T-cell (primary cell): Measurements from ENCODE around the gene ETV6. TPM values are rescaled to one million over a fixed set of nuclear protein-coding genes. Genes with fewer than 3 reads are reported as not detected.

Experiments
- ATAC-seq, 4 experiments: fragments of 200-7000 bp in 3 of 4; fragments of 150-1000 bp in 1 of 4; cut with Tn5 transposase; replicated peaks in 1 of 4; 1 replicate in 3 of 4; 2 replicates in 1 of 4; pipeline ENCODE4 v1.10.0; 2021; ENCODE audit warnings: moderate library complexity in 3 of 4, mild to moderate bottlenecking in 2 of 4, moderate number of reproducible peaks in 1 of 4
- CTCF ChIA-PET, 2 donors: fragments of 300-600 bp; sonication (Branson Sonifier 250); formaldehyde crosslinking; loops; one replicate each; lab custom pipeline; 2022; ENCODE audit warnings: antibody characterized with exemption in 2 of 2; lab: Charles Lee
- POLR2A ChIA-PET, 2 donors: fragments of 300-600 bp; sonication (Branson Sonifier 250); formaldehyde crosslinking; loops; one replicate each; lab custom pipeline; 2022; ENCODE audit warnings: antibody characterized with exemption in 2 of 2; lab: Charles Lee
- DNase-seq, 35 experiments: peaks; one replicate each; pipeline versions ENCODE4 v3.0.0 to v3.0.0-alpha.2; 2013 to 2023
- H3K27ac ChIP-seq: one replicate; pipeline ENCODE4 v1.5.1; 2013; ENCODE audit warnings: low read length
- H3K27me3 ChIP-seq, 2 experiments: replicated peaks in 1 of 2; 1 replicate in 1 of 2; 2 replicates in 1 of 2; pipeline versions ENCODE4 v1.6.1 to v1.7.0; 2013; ENCODE audit warnings: low read length in 1 of 2, mixed read lengths in 1 of 2; ENCODE audit not compliant: control insufficient read depth in 2 of 2, insufficient read depth in 2 of 2; ENCODE audit errors: extremely low read depth in 1 of 2
- H3K36me3 ChIP-seq, 2 donors: 1 replicate in 1 of 2; 2 replicates in 1 of 2; pipeline versions ENCODE4 v1.6.1 to v1.7.0; 2013; ENCODE audit warnings: low read length in 1 of 2; ENCODE audit not compliant: control insufficient read depth in 2 of 2, insufficient read depth in 1 of 2; ENCODE audit errors: extremely low read depth in 1 of 2
- H3K4me1 ChIP-seq, 2 experiments: 1 replicate in 1 of 2; 2 replicates in 1 of 2; pipeline versions ENCODE4 v1.6.1 to v1.7.0; 2013; ENCODE audit warnings: low read length in 2 of 2, mixed read lengths in 1 of 2; ENCODE audit not compliant: insufficient read depth in 2 of 2, control insufficient read depth in 1 of 2; ENCODE audit errors: extremely low read depth in 1 of 2
- H3K4me3 ChIP-seq, 2 donors: 1 replicate in 1 of 2; 2 replicates in 1 of 2; pipeline versions ENCODE4 v1.5.1 to v1.7.0; 2013; ENCODE audit warnings: mild to moderate bottlenecking in 2 of 2, low read length in 1 of 2, moderate library complexity in 1 of 2; ENCODE audit not compliant: control insufficient read depth in 1 of 2; ENCODE audit errors: extremely low read depth in 1 of 2
- H3K9me3 ChIP-seq: 2 replicates; pipeline ENCODE4 v1.7.0; 2013
- H3K27ac Mint-ChIP-seq, 2 donors: one replicate each; pipeline ENCODE4 v1.8.0; 2020 to 2021; ENCODE audit warnings: mild to moderate bottlenecking in 2 of 2, mixed read lengths in 2 of 2
- H3K27me3 Mint-ChIP-seq, 2 donors: one replicate each; pipeline ENCODE4 v1.8.0; 2021 to 2022; ENCODE audit warnings: mixed read lengths in 2 of 2
- H3K36me3 Mint-ChIP-seq: one replicate; pipeline ENCODE4 v1.8.0; 2021; ENCODE audit warnings: mixed read lengths
- H3K4me1 Mint-ChIP-seq, 3 donors: one replicate each; pipeline ENCODE4 v1.8.0; 2020 to 2022; ENCODE audit warnings: mixed read lengths in 3 of 3, mild to moderate bottlenecking in 1 of 3
- H3K4me3 Mint-ChIP-seq, 3 donors: one replicate each; pipeline ENCODE4 v1.8.0; 2020 to 2022; ENCODE audit warnings: mild to moderate bottlenecking in 3 of 3, mixed read lengths in 3 of 3, moderate library complexity in 3 of 3
- H3K9me3 Mint-ChIP-seq, 3 donors: one replicate each; pipeline ENCODE4 v1.8.0; 2020 to 2022; ENCODE audit warnings: mixed read lengths in 3 of 3
- WGBS: methylation state at CpG from one replicate; pipeline ENCODE4 v1.1.5; 2013; ENCODE audit warnings: missing lambda C conversion rate; ENCODE audit not compliant: insufficient coverage; 5-methylcytosine and 5-hydroxymethylcytosine counted together
- total RNA-seq, 35 experiments: library from RNA in 6 of 35; stranded (reverse) in 6 of 35; fragments of 120-200 nt in 1 of 35; gene quantifications; one replicate each; pipeline versions ENCODE4 v1.2.1 to v1.2.4 and lab custom pipeline; 2013 to 2026

The ETV6 gene
- total RNA-seq, 5 donors from 2014 or later (not counting 1 experiment from before 2014, with no cell fraction given): 24.8 to 36.3 (median 31.3) TPM

GRCh38 chr12:11837216-11837934, 187.9 kb downstream of the ETV6 start:
- 93% methylated on average over 3 of the region's 3 CpGs for WGBS
- H3K27me3 ChIP-seq: no peaks in the 10 kb centered on the region
- H3K4me1 Mint-ChIP-seq: peaks cover 22 to 44% (median 24%) of the 10 kb centered on the region in 3 donors
- peaks cover 7 to 29% of the 10 kb centered on the region in 2 donors for H3K36me3 ChIP-seq
- ATAC-seq (no peak), DNase-seq (no peak)
- CTCF ChIA-PET: interaction anchor here in 1 of 2 donors (0.5 to 1.3 kb wide), 3 partner anchors 196 to 1686 kb away, joined by 3 read pairs; no protein-coding TSS in a partner anchor
- no peaks in the 10 kb centered on the region for H3K9me3 ChIP-seq
- peaks cover 39% of the 10 kb centered on the region for H3K36me3 Mint-ChIP-seq
- no peak overlapping the region for H3K4me3 Mint-ChIP-seq
- H3K4me3 ChIP-seq: no peak overlapping the region
- no peak overlapping the region for H3K27ac Mint-ChIP-seq
- H3K9me3 Mint-ChIP-seq: no peaks in the 10 kb centered on the region
- H3K4me1 ChIP-seq: peaks cover 0 to 5% of the 10 kb centered on the region in 2 experiments
- H3K27me3 Mint-ChIP-seq: no peaks in the 10 kb centered on the region
- POLR2A ChIA-PET: no interaction called here
- H3K27ac ChIP-seq: no peak overlapping the region

GRCh38 chr12:11838403-11838802, 188.9 kb downstream of the ETV6 start:
- Histone ChIP-seq H3K36me3 (peaks cover 7 to 38% of the 10 kb centered on the region in 2 donors), H3K27ac (no peak overlapping the region), H3K27me3 (no peaks in the 10 kb centered on the region), H3K4me3 (no peak overlapping the region), H3K9me3 (no peaks in the 10 kb centered on the region), H3K4me1 (peaks cover 0 to 5% of the 10 kb centered on the region in 2 experiments)
- no peak for ATAC-seq
- Mint-ChIP-seq H3K27me3 (no peaks in the 10 kb centered on the region), H3K9me3 (no peaks in the 10 kb centered on the region), H3K4me3 (no peak overlapping the region), H3K27ac (no peak overlapping the region), H3K36me3 (peaks cover 47% of the 10 kb centered on the region), H3K4me1 (peaks cover 21 to 40% (median 24%) of the 10 kb centered on the region in 3 donors)
- DNase-seq: no peak
- ChIA-PET CTCF (interaction anchor here in 1 of 2 donors (1.3 kb wide), 1 partner anchor 195 kb away, joined by 3 read pairs; no protein-coding TSS in a partner anchor), POLR2A (no interaction called here)
- 100% methylated on average over 2 of the region's 2 CpGs for WGBS

- Mint-ChIP-seq H3K4me1 (peaks cover 17 to 32% (median 24%) of the 10 kb centered on the region in 3 donors), H3K27me3 (no peaks in the 10 kb centered on the region), H3K36me3 (peaks cover 49% of the 10 kb centered on the region), H3K9me3 (no peaks in the 10 kb centered on the region), H3K4me3 (no peak overlapping the region), H3K27ac (peak overlapping the region in 1 of 2 donors; percentile 28)
- DNase-seq (no peak), ATAC-seq (no peak)
- no peak overlapping the region for H3K27ac ChIP-seq
- H3K9me3 ChIP-seq: no peaks in the 10 kb centered on the region
- no peak overlapping the region for H3K4me3 ChIP-seq
- ChIA-PET CTCF (interaction anchor here in 1 of 2 donors (1.3 kb wide), 1 partner anchor 194 kb away, joined by 3 read pairs; no protein-coding TSS in a partner anchor), POLR2A (no interaction called here)
- H3K4me1 ChIP-seq: peaks cover 0 to 5% of the 10 kb centered on the region in 2 experiments
- WGBS: 93% methylated on average over 7 of the region's 8 CpGs
- H3K27me3 ChIP-seq: no peaks in the 10 kb centered on the region
- peaks cover 7 to 39% of the 10 kb centered on the region in 2 donors for H3K36me3 ChIP-seq
These were observed 189.7 kb downstream of the ETV6 start for GRCh38 chr12:11839091-11839641.

GRCh38 chr12:11840366-11840765, 190.9 kb downstream of the ETV6 start:
- Histone ChIP-seq H3K27me3 (no peaks in the 10 kb centered on the region), H3K27ac (no peak overlapping the region), H3K4me1 (peaks cover 0 to 5% of the 10 kb centered on the region in 2 experiments), H3K4me3 (no peak overlapping the region), H3K9me3 (no peaks in the 10 kb centered on the region), H3K36me3 (peaks cover 7 to 39% of the 10 kb centered on the region in 2 donors)
- POLR2A ChIA-PET: no interaction called here
- no peak overlapping the region for H3K27ac Mint-ChIP-seq
- H3K4me1 Mint-ChIP-seq: peaks cover 10 to 20% (median 15%) of the 10 kb centered on the region in 3 donors
- ATAC-seq: no peak
- CTCF ChIA-PET: no interaction called here
- no peaks in the 10 kb centered on the region for H3K9me3 Mint-ChIP-seq
- no peak for DNase-seq
- peaks cover 55% of the 10 kb centered on the region for H3K36me3 Mint-ChIP-seq
- 100% methylated on average over 1 of the region's 8 CpGs for WGBS
- no peak overlapping the region for H3K4me3 Mint-ChIP-seq
- no peaks in the 10 kb centered on the region for H3K27me3 Mint-ChIP-seq

- peaks cover 4 to 23% of the 10 kb centered on the region in 2 donors for H3K36me3 ChIP-seq
- no peaks in the 10 kb centered on the region for H3K27me3 ChIP-seq
- DNase-seq (no peak), ATAC-seq (no peak)
- Mint-ChIP-seq H3K4me3 (no peak overlapping the region), H3K9me3 (no peaks in the 10 kb centered on the region), H3K27ac (no peak overlapping the region), H3K36me3 (peaks cover 59% of the 10 kb centered on the region), H3K27me3 (no peaks in the 10 kb centered on the region), H3K4me1 (peaks cover 0 to 8% (median 2%) of the 10 kb centered on the region in 3 donors)
- H3K4me3 ChIP-seq: no peak overlapping the region
- no peaks in the 10 kb centered on the region for H3K4me1 ChIP-seq
- ChIA-PET POLR2A (interaction anchor here in 1 of 2 donors (0.6 kb wide), 2 partner anchors 10 to 38 kb away, joined by 3 read pairs; no protein-coding TSS in a partner anchor), CTCF (no interaction called here)
- H3K27ac ChIP-seq: no peak overlapping the region
- no CpG with 5 or more reads among the region's 4 CpGs for WGBS
- no peaks in the 10 kb centered on the region for H3K9me3 ChIP-seq
These were observed 197.0 kb downstream of the ETV6 start for GRCh38 chr12:11846488-11846887.

- CTCF ChIA-PET: interaction anchor here in 1 of 2 donors (0.6 kb wide), 1 partner anchor 889 kb away, joined by 4 read pairs; no protein-coding TSS in a partner anchor
- Histone ChIP-seq H3K27me3 (no peaks in the 10 kb centered on the region), H3K36me3 (peaks cover 4 to 17% of the 10 kb centered on the region in 2 donors), H3K9me3 (no peaks in the 10 kb centered on the region), H3K4me3 (no peak overlapping the region), H3K27ac (no peak overlapping the region), H3K4me1 (no peaks in the 10 kb centered on the region)
- Mint-ChIP-seq H3K4me3 (no peak overlapping the region), H3K27me3 (no peaks in the 10 kb centered on the region), H3K36me3 (peaks cover 57% of the 10 kb centered on the region), H3K4me1 (peaks cover 0 to 8% (median 5%) of the 10 kb centered on the region in 3 donors), H3K27ac (peak overlapping the region in 1 of 2 donors; percentile 37), H3K9me3 (no peaks in the 10 kb centered on the region)
- DNase-seq (no peak), ATAC-seq (no peak)
- POLR2A ChIA-PET: no interaction called here
- WGBS: no CpG with 5 or more reads among the region's 1 CpG
These were observed 198.1 kb downstream of the ETV6 start for GRCh38 chr12:11847539-11847938.
